Hepatocyte (in vitro differentiated cells): ENCODE measurements around the gene PELO. TPM values are rescaled to one million over a fixed set of nuclear protein-coding genes. Genes with fewer than 3 reads are reported as not detected.
A peak's percentile ranks its signal among the peaks of the same experiment; 100 is the strongest.

Experiments used
- DNase-seq: peaks from one replicate; pipeline ENCODE4 v3.0.0-alpha.2; 2016; ENCODE audit warnings: low spot score
- H2AFZ ChIP-seq: fragments of 200-600 bp; sonication (generic); 2 replicates; pipeline ENCODE4 v1.6.0; 2016; ENCODE audit warnings: antibody characterized with exemption, mild to moderate bottlenecking
- H3K27ac ChIP-seq: fragments of 200-600 bp; sonication (generic); 2 replicates; pipeline ENCODE4 v1.5.1; 2016; ENCODE audit warnings: mild to moderate bottlenecking
- H3K27me3 ChIP-seq: fragments of 200-600 bp; sonication (generic); 2 replicates; pipeline ENCODE4 v1.6.1; 2016
- H3K36me3 ChIP-seq: fragments of 200-600 bp; sonication (generic); replicated peaks from 2 replicates; pipeline ENCODE4 v1.5.1; 2016; ENCODE audit warnings: low read depth; ENCODE audit not compliant: insufficient read depth
- H3K4me1 ChIP-seq: fragments of 200-600 bp; sonication (generic); 2 replicates; pipeline ENCODE4 v1.5.1; 2016; ENCODE audit warnings: mild to moderate bottlenecking, moderate library complexity; ENCODE audit not compliant: insufficient read depth
- H3K4me2 ChIP-seq: fragments of 200-600 bp; sonication (generic); 2 replicates; pipeline ENCODE4 v1.6.0; 2016
- H3K4me3 ChIP-seq: fragments of 200-600 bp; sonication (generic); 2 replicates; pipeline ENCODE4 v1.5.1; 2016; ENCODE audit warnings: mild to moderate bottlenecking
- H3K79me2 ChIP-seq: fragments of 200-600 bp; sonication (generic); 2 replicates; pipeline ENCODE4 v1.6.0; 2017; ENCODE audit warnings: mild to moderate bottlenecking
- H3K9me2 ChIP-seq: fragments of 200-600 bp; sonication (generic); replicated peaks from 2 replicates; pipeline ENCODE4 v1.6.0; 2017; ENCODE audit warnings: mild to moderate bottlenecking; ENCODE audit not compliant: insufficient read depth
- H3K9me3 ChIP-seq: fragments of 200-600 bp; sonication (generic); 2 replicates; pipeline ENCODE4 v1.5.1; 2016; ENCODE audit warnings: low read depth, mild to moderate bottlenecking
- H4K20me1 ChIP-seq: fragments of 200-600 bp; sonication (generic); 2 replicates; pipeline ENCODE4 v1.6.0; 2016; ENCODE audit warnings: mild to moderate bottlenecking; ENCODE audit not compliant: insufficient read depth, poor library complexity, severe bottlenecking
- CTCF ChIP-seq: fragments of 200-600 bp; sonication (generic); IDR thresholded peaks from 2 replicates; pipeline ENCODE4 v1.5.1; 2016; ENCODE audit warnings: antibody characterized with exemption, mild to moderate bottlenecking; ENCODE audit not compliant: poor library complexity
- EZH2 ChIP-seq: fragments of 200-600 bp; sonication (generic); IDR thresholded peaks from 2 replicates; pipeline ENCODE4 v1.6.1; 2016; ENCODE audit warnings: antibody characterized with exemption, mild to moderate bottlenecking, borderline replicate concordance
- EZH2phosphoT487 ChIP-seq: fragments of 200-600 bp; sonication (generic); IDR thresholded peaks from one replicate; pipeline ENCODE4 v1.6.1; 2018; ENCODE audit warnings: antibody characterized with exemption, mild to moderate bottlenecking, low read depth, moderate library complexity; ENCODE audit not compliant: unreplicated experiment, severe bottlenecking
- WGBS: methylation state at CpG from one replicate; pipeline ENCODE4 v1.1.6; 2016; ENCODE audit warnings: low lambda C conversion rate; ENCODE audit errors: missing lambda C conversion rate; 5-methylcytosine and 5-hydroxymethylcytosine counted together
- polyA plus RNA-seq: library from polyadenylated mRNA; unstranded; fragments of >200 nt; fragmentation: Nextera tagmentation; extraction: Ambion mirVana; gene quantifications from 2 replicates; pipeline ENCODE4 v1.2.1, GENCODE V29; 2016
- total RNA-seq: library from RNA; depleted of rRNA; stranded (reverse); fragments of >200 nt; gene quantifications from 2 replicates; pipeline ENCODE4 v1.2.3, GENCODE V29; 2014

The PELO gene
- total and polyA plus RNA-seq, 2 experiments from 2014 or later = 21.9 to 27.0 TPM

GRCh38 chr5:52802272-52802973 is 14.7 kb downstream of the PELO start:
- Histone ChIP-seq H3K36me3 (no peaks in the 10 kb centered on the region), H3K4me2 (peak overlapping the region; percentile 82), H3K9me3 (no peaks in the 10 kb centered on the region), H3K79me2 (peaks cover 71% of the 10 kb centered on the region), H4K20me1 (peaks cover 25% of the 10 kb centered on the region), H2AFZ (no peak overlapping the region), H3K4me3 (peak overlapping the region; percentile 10), H3K27ac (peak overlapping the region; percentile 93), H3K9me2 (no peaks in the 10 kb centered on the region), H3K4me1 (peaks cover 11% of the 10 kb centered on the region), H3K27me3 (no peaks in the 10 kb centered on the region)
- no peak for DNase-seq
- 76% methylated on average over 2 of the region's 2 CpGs for WGBS
- TF ChIP-seq EZH2 = no peak
- no peak for TF ChIP-seq CTCF
- TF ChIP-seq EZH2phosphoT487 = no peak

- Histone ChIP-seq H3K4me2 (peak overlapping the region; percentile 82), H3K4me1 (peaks cover 11% of the 10 kb centered on the region), H3K9me3 (no peaks in the 10 kb centered on the region), H3K27ac (no peak overlapping the region), H3K27me3 (no peaks in the 10 kb centered on the region), H3K4me3 (peak overlapping the region; percentile 10), H2AFZ (no peak overlapping the region), H3K9me2 (no peaks in the 10 kb centered on the region), H3K36me3 (no peaks in the 10 kb centered on the region), H3K79me2 (peaks cover 71% of the 10 kb centered on the region), H4K20me1 (peaks cover 25% of the 10 kb centered on the region)
- TF ChIP-seq EZH2 (no peak), CTCF (no peak), EZH2phosphoT487 (no peak)
- 84% methylated on average over 6 of the region's 6 CpGs for WGBS
- DNase-seq = no peak
Measured at GRCh38 chr5:52802974-52803336, 15.2 kb downstream of the PELO start.

GRCh38 chr5:52804387-52804791 is 16.7 kb downstream of the PELO start:
- no peaks in the 10 kb centered on the region for H3K4me1 ChIP-seq
- no peak overlapping the region for H3K27ac ChIP-seq
- H3K9me3 ChIP-seq = no peaks in the 10 kb centered on the region
- H3K79me2 ChIP-seq = peaks cover 71% of the 10 kb centered on the region
- no peaks in the 10 kb centered on the region for H3K27me3 ChIP-seq
- no peak for DNase-seq
- no peaks in the 10 kb centered on the region for H3K9me2 ChIP-seq
- no peak overlapping the region for H3K4me3 ChIP-seq
- peak overlapping the region; percentile 22 for H3K4me2 ChIP-seq
- no peak overlapping the region for H2AFZ ChIP-seq
- TF ChIP-seq EZH2phosphoT487 (no peak), EZH2 (no peak), CTCF (no peak)
- H4K20me1 ChIP-seq = peaks cover 25% of the 10 kb centered on the region
- no peaks in the 10 kb centered on the region for H3K36me3 ChIP-seq
- WGBS = 60% methylated on average over 2 of the region's 2 CpGs
